Astrocyte of the cerebellum (primary cell): ENCODE measurements around the gene TUBB3.
"Not testable (repeated sequence)": the region's sequence is repeated elsewhere in the genome, so short reads cannot be mapped to it uniquely, and the experiment has no call there.

Experiments
- DNase-seq: peaks from one replicate; pipeline ENCODE4 v3.0.0-alpha.2; 2011; ENCODE audit warnings: low read depth
- H3K4me3 ChIP-seq: 2 replicates; pipeline ENCODE4 v1.5.1; 2011; ENCODE audit warnings: mild to moderate bottlenecking, low read depth, low read length, moderate library complexity
- in situ Hi-C: cut with HindIII; loops from 2 replicates; pipeline ENCODE4 v1.10.0; 2017; ENCODE audit warnings: low sequenced_read_pairs
- TF ChIP-seq, protein P1 (sequence below): IDR thresholded peaks from 2 replicates; pipeline ENCODE4 v1.5.1; 2012; ENCODE audit warnings: low read length, low read depth, moderate library complexity, mild to moderate bottlenecking; ENCODE audit errors: missing control alignments

The TUBB3 gene

DNA sequence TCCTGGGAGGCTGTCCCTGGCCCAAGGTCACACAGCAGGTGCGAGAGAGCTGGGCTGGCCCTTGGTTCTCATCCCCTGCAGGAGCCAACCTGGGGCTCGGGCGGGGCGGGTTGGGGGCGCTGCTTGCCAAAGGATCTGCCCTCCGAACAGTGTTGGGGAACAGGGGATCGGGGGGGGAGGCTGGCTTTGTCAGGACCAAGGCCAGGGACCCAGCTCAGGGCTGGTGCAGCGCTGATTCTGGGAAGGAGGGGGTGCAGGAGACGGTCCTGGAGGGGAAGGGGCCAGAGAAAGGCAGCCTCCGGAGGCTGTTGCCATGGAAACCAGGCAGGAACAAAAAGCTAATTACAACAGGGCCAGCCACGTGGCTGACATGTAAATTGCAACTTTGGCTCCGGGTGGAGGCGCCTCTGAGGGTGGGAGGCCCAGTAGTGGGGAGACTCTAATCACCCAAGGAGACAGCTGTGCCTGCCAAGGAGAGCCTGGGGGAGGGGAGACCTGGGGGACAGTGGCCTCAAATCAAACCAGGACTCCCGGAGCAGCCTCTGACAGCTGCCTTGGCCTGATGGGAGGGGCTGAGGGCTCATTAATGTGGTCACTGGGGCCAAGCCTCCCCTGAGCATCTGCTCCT, 1.3 kb downstream of the TUBB3 start:
- H3K4me3 ChIP-seq, result peak overlapping the region; percentile 87
- TF ChIP-seq, protein P1, sequence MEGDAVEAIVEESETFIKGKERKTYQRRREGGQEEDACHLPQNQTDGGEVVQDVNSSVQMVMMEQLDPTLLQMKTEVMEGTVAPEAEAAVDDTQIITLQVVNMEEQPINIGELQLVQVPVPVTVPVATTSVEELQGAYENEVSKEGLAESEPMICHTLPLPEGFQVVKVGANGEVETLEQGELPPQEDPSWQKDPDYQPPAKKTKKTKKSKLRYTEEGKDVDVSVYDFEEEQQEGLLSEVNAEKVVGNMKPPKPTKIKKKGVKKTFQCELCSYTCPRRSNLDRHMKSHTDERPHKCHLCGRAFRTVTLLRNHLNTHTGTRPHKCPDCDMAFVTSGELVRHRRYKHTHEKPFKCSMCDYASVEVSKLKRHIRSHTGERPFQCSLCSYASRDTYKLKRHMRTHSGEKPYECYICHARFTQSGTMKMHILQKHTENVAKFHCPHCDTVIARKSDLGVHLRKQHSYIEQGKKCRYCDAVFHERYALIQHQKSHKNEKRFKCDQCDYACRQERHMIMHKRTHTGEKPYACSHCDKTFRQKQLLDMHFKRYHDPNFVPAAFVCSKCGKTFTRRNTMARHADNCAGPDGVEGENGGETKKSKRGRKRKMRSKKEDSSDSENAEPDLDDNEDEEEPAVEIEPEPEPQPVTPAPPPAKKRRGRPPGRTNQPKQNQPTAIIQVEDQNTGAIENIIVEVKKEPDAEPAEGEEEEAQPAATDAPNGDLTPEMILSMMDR, result no peak
- in situ Hi-C loops, result no loop called here
- DNase-seq, result no peak

DNA sequence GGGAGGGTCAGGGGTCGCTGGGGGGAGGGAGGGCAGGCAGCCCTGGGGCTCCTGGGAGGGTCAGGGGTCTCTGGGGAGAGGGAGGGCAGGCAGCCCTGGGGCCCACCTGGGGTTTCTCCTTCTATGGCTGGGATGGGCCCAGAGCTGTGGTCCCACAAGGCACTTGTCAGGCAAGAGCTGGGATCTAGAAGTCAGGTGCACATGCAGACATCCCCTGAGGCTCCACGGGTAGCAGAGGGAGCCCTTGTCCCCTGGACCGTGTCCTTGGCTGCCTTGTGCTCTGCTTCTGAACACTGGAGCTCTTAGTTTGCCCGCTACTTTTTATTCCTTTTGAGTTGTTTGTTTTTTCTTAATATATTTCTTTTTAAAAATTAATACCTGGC, 1.8 kb downstream of the TUBB3 start:
- no peak for DNase-seq
- TF ChIP-seq, protein P1, result no peak
- peak overlapping the region; percentile 87 for H3K4me3 ChIP-seq
- in situ Hi-C loops, result no loop called here

DNA sequence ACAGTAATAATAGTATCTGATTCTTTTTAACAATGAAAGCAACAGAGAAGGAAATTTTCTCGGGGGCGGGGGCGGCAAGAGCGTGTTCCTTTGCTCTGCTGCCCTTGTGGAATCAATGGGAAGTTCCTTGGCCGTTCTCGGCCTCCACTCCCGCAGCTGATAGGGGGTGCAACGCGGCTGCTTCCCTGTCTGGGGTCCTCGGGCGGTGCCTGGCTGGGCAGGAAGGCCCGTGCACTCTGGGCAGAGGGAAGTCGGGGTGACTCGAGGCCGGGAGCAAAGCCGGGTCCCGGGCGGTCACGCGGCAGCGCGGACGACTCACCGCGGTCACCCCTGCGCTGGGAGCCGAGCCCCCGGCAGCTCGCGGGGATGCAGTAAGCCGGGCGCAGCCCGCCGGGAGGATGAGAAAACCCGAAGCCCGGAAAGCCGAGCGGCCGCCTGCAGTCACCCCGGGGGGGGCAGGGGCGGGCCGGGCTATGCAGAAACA, 2.5 kb downstream of the TUBB3 start:
- DNase-seq, result no peak
- in situ Hi-C loops, result no loop called here

DNA sequence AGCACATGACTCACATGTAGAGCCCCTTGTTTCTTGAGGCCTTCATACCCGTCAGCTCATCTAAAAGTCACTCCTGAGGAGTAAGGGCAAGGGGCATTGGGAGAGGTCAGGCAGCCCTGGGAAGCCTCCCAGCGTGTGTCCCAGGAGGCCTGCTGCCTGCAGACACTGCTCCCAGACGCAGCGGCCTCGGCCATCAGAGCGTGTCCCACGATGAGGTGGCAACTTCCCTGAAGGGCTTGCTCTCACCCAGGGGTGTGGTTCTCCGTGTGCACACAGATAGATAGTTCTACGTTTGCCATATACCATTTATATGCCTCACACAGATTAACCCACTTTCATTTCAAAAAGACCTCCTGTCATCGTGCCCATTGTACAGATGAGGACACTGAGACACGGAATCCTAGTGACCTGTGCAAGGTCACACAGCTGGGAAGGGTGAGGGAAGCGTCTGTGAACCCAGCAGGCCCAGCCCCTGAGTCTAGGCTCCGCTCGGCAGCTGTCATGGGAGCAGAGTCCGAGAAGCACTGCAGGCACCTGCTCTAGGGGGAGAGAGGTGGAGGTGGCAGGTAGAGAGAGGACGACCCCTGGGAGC, 8.3 kb downstream of the TUBB3 start:
- in situ Hi-C loops, result no loop called here
- DNase-seq, result no peak
- TF ChIP-seq, protein P1, result no peak

More for the DNA sequence above, 2.5 kb downstream of the TUBB3 start:
- peak overlapping the region; percentile 87 for H3K4me3 ChIP-seq
- TF ChIP-seq, protein P1, result peak; percentile 4

DNA sequence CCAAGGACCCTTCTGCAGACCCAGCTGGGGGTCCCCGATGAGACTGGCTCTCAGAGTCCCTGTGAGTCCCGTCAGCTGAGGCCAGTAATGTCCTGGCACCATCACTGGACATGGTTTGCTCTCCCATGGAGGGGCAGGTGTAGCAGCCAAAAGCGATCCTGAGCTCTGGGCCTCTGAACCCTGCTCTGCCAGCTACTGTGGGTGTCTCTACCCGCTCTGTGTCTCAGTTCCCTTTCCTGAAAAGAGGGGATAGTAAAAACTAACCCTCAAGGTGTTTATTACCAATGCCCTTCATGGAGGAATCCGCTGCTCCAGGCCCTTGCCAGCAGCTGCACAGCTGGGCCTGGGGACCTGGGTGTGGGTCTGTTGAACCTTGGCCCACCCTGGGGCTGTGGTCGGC, 8.8 kb downstream of the TUBB3 start:
- H3K4me3 ChIP-seq, result no peak overlapping the region
- DNase-seq, result no peak
- in situ Hi-C loops, result no loop called here
- TF ChIP-seq, protein P1, result no peak

More for the DNA sequence above, 8.3 kb downstream of the TUBB3 start:
- H3K4me3 ChIP-seq, result no peak overlapping the region

DNA sequence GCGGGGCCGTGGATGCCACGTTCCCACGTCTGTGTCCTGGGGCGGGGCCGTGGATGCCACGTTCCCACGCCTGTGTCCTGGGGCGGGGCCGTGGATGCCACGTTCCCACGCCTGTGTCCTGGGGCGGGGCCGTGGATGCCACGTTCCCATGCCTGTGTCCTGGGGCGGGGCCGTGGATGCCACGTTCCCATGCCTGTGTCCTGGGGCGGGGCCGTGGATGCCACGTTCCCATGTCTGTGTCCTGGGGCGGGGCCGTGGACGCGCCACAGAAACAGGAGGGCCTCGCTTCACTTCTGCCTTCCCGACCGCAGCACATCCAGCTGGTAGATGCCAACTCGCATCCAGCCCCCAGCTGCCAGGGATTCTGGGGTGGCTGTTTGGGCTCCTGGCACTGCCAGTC, 10.9 kb downstream of the TUBB3 start:
- H3K4me3 ChIP-seq, DNase-seq, in situ Hi-C loops: not testable (repeated sequence)
